T-helper 2 cell treated with Interferon-gamma antibody and Interleukin-4, amounts not matched to agents 100 ng/mL and 5 ng/mL, for 36 hours (primary cell): ENCODE measurements around the gene DYNLT2. TPM values are rescaled to one million over a fixed set of nuclear protein-coding genes. Genes with fewer than 3 reads are reported as not detected.
"Not testable (repeated sequence)": the region's sequence is repeated elsewhere in the genome, so short reads cannot be mapped to it uniquely, and the experiment has no call there.

Source experiments
- intact Hi-C: fragments of 100-400 bp; cut with micrococcal nuclease; formaldehyde crosslinking; loops from one replicate; pipeline ENCODE4 v1.15.1; 2023
- total RNA-seq: library from RNA; stranded (reverse); gene quantifications from 2 replicates; pipeline ENCODE4 v1.2.3, GENCODE V29; 2022

The DYNLT2 gene
- total RNA-seq, 1 donor from 2014 or later = 2.0 TPM

- intact Hi-C loops = loop anchor here (1.0 to 10.0 kb wide), 9 partner anchors 21 to 851 kb away; partner anchors contain the start of genes DYNLT2, ERMARD, FAM120B and PSMB1
Observed at GRCh38 chr6:169701954-169702839, 49.2 kb downstream of the DYNLT2 start, which contains the start of the genes C6orf120 and WDR27. Gene C6orf120, plus strand, starts transcription at chr6:169702126. Its CDS starts 334 bp downstream, at chr6:169702460. Gene WDR27, minus strand, starts transcription at chr6:169702029. Its CDS starts 13,024 bp downstream, at chr6:169689005.

GRCh38 chr6:169701311-169701953, 49.9 kb downstream of the DYNLT2 start:
- intact Hi-C loops = loop anchor here (2.0 to 10.0 kb wide), 2 partner anchors 117 to 807 kb away; no protein-coding TSS in a partner anchor

- intact Hi-C loops = loop anchor here (2.0 to 10.0 kb wide), 2 partner anchors 115 to 805 kb away; no protein-coding TSS in a partner anchor
Observed at GRCh38 chr6:169700296-169700695, 51.1 kb downstream of the DYNLT2 start.

GRCh38 chr6:169697115-169697514, 54.3 kb downstream of the DYNLT2 start:
- intact Hi-C loops = not testable (repeated sequence)

- intact Hi-C loops = no loop called here
Observed at GRCh38 chr6:169695131-169695530, 56.2 kb downstream of the DYNLT2 start.

GRCh38 chr6:169692516-169692915, 58.9 kb downstream of the DYNLT2 start:
- intact Hi-C loops = no loop called here

- intact Hi-C loops = no loop called here
Observed at GRCh38 chr6:169691260-169691659, 60.1 kb downstream of the DYNLT2 start.

Other genes starting within 250 kb of the DYNLT2 start
- gene WDR27, start 49.5 kb downstream of the DYNLT2 start, total RNA-seq = 22.8 and 24.0 TPM in 2 replicates
- gene C6orf120, start 49.4 kb downstream of the DYNLT2 start, total RNA-seq = 17.0 and 17.9 TPM in 2 replicates
- 63.1 and 64.2 TPM in 2 replicates for gene PHF10, start 27.1 kb downstream of the DYNLT2 start, total RNA-seq
- gene ERMARD, start 50 bp upstream of the DYNLT2 start, total RNA-seq = 32.4 and 33.1 TPM in 2 replicates